ENCODE data around the gene LAMTOR2.

DNA sequence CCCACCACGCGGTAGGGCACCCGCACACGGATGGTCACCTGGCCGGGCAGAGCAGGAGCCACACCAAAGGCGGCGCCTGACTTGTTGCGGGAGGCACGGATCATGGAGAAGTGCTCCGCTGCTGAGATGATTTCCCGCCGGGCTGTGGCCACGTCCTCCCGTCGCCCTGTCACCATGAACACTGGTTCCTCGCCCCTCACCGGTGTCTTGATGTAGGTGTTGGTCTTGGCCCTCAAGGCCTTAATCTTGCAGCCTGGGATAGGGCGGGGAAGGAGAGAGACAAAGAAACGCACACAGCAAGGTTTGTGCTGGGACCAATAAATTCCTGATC, 22.8 kb downstream of the LAMTOR2 start:
- TF ChIP-seq, protein P1, sequence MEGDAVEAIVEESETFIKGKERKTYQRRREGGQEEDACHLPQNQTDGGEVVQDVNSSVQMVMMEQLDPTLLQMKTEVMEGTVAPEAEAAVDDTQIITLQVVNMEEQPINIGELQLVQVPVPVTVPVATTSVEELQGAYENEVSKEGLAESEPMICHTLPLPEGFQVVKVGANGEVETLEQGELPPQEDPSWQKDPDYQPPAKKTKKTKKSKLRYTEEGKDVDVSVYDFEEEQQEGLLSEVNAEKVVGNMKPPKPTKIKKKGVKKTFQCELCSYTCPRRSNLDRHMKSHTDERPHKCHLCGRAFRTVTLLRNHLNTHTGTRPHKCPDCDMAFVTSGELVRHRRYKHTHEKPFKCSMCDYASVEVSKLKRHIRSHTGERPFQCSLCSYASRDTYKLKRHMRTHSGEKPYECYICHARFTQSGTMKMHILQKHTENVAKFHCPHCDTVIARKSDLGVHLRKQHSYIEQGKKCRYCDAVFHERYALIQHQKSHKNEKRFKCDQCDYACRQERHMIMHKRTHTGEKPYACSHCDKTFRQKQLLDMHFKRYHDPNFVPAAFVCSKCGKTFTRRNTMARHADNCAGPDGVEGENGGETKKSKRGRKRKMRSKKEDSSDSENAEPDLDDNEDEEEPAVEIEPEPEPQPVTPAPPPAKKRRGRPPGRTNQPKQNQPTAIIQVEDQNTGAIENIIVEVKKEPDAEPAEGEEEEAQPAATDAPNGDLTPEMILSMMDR (IDR thresholded peaks at IDR 0.05) = no peak
- TF ChIP-seq POLR2A (IDR thresholded peaks at IDR 0.05) (no peak), POLR2AphosphoS5 (IDR thresholded peaks at IDR 0.05; ENCODE audit: insufficient read depth in 1 of 2, low read depth in 1 of 2) (no peak)
